Endothelial cell of umbilical vein (primary cell): ENCODE measurements around the gene CRK.

Experiments
- EZH2 ChIP-seq: IDR thresholded peaks from 2 replicates; pipeline ENCODE4 v1.6.1; 2012; ENCODE audit warnings: borderline replicate concordance, low read depth, mild to moderate bottlenecking, moderate library complexity, low read length, inconsistent platforms; ENCODE audit not compliant: severe bottlenecking
- FOS ChIP-seq: IDR thresholded peaks from 2 replicates; pipeline ENCODE4 v1.6.1; 2011; ENCODE audit warnings: mild to moderate bottlenecking, low read length, moderate library complexity, borderline replicate concordance; ENCODE audit not compliant: insufficient read depth
- JUN ChIP-seq: IDR thresholded peaks from 2 replicates; pipeline ENCODE4 v1.6.1; 2011; ENCODE audit warnings: borderline replicate concordance, low read depth; ENCODE audit not compliant: insufficient read length, insufficient read depth
- MYC ChIP-seq: IDR thresholded peaks from one replicate; pipeline ENCODE4 v1.6.1; 2011; ENCODE audit warnings: mild to moderate bottlenecking, low read depth, low read length
- POLR2A ChIP-seq: IDR thresholded peaks from 2 replicates; pipeline ENCODE4 v1.6.1; 2012; ENCODE audit warnings: low read depth, mild to moderate bottlenecking, control low read depth, low read length
- POLR2AphosphoS5 ChIP-seq: IDR thresholded peaks from 2 replicates; pipeline ENCODE4 v1.6.1; 2012; ENCODE audit warnings: low read depth, mild to moderate bottlenecking, control low read depth, low read length, moderate library complexity; ENCODE audit not compliant: insufficient read depth
- TF ChIP-seq, protein P1 (sequence below), 2 donors: IDR thresholded peaks; 1 replicate in 1 of 2; 2 replicates in 1 of 2; pipeline ENCODE4 v1.5.1; 2011; ENCODE audit warnings: low read length in 2 of 2, mild to moderate bottlenecking in 2 of 2, moderate library complexity in 2 of 2, control low read depth in 1 of 2, inconsistent platforms in 1 of 2, low read depth in 1 of 2; ENCODE audit not compliant: insufficient read depth in 1 of 2; ENCODE audit errors: extremely low read depth in 1 of 2
- TF ChIP-seq, protein P2 (sequence below): IDR thresholded peaks from 2 replicates; pipeline ENCODE4 v1.6.1; 2011; ENCODE audit not compliant: insufficient read depth, insufficient read length

DNA sequence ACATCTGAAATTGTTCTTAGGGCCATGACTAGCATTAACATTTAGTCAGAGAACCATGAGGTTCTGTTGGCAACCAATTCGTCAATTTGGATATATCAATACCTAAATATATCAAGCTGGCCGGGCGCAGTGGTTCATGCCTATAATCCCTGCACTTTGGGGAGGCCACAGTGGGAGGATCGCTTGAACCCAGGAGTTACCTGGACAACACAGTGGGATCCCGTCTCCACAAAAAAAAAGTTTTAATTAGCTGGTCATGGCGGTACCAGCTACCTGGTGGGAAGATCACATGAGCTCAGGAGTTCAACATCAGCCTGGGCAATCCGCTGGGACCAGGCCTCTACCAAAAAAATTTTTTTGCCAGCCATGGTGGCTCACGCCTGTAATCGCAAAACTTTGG lies 64.5 kb downstream of the CRK start:
- TF ChIP-seq POLR2A (no peak), FOS (no peak), POLR2AphosphoS5 (no peak), EZH2 (no peak), MYC (no peak), JUN (no peak)
- TF ChIP-seq, protein P1, sequence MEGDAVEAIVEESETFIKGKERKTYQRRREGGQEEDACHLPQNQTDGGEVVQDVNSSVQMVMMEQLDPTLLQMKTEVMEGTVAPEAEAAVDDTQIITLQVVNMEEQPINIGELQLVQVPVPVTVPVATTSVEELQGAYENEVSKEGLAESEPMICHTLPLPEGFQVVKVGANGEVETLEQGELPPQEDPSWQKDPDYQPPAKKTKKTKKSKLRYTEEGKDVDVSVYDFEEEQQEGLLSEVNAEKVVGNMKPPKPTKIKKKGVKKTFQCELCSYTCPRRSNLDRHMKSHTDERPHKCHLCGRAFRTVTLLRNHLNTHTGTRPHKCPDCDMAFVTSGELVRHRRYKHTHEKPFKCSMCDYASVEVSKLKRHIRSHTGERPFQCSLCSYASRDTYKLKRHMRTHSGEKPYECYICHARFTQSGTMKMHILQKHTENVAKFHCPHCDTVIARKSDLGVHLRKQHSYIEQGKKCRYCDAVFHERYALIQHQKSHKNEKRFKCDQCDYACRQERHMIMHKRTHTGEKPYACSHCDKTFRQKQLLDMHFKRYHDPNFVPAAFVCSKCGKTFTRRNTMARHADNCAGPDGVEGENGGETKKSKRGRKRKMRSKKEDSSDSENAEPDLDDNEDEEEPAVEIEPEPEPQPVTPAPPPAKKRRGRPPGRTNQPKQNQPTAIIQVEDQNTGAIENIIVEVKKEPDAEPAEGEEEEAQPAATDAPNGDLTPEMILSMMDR (IDR thresholded peaks at IDR 0.05; ENCODE audit: extremely low read depth in 1 of 2, insufficient read depth in 1 of 2, low read depth in 1 of 2, low read length in 2 of 2) = no peak
- TF ChIP-seq, protein P2, sequence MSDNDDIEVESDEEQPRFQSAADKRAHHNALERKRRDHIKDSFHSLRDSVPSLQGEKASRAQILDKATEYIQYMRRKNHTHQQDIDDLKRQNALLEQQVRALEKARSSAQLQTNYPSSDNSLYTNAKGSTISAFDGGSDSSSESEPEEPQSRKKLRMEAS = no peak
